Heart right ventricle (tissue), 16 donors: ENCODE measurements around the gene ARID5A. TPM values are rescaled to one million over a fixed set of nuclear protein-coding genes. Genes with fewer than 3 reads are reported as not detected.

Experiments used
- ATAC-seq, 8 donors: fragments of 200-7000 bp; cut with Tn5 transposase; one replicate each; pipeline ENCODE4 v1.9.1; 2020; ENCODE audit warnings: mild to moderate bottlenecking in 8 of 8, moderate library complexity in 8 of 8, moderate number of reproducible peaks in 1 of 8
- DNase-seq, 2 donors: peaks; one replicate each; pipeline ENCODE4 v3.0.0-alpha.2; 2020
- H3K27ac ChIP-seq, 10 donors: fragments of 200-600 bp; sonication (generic) in 2 of 10; one replicate each; pipeline versions ENCODE4 v1.5.0 to v1.8.0; 2020 to 2022; ENCODE audit warnings: mild to moderate bottlenecking in 3 of 10
- H3K27me3 ChIP-seq, 7 donors: fragments of 200-600 bp; one replicate each; pipeline ENCODE4 v1.8.0; 2021 to 2022; ENCODE audit warnings: mild to moderate bottlenecking in 2 of 7
- H3K36me3 ChIP-seq, 9 donors: fragments of 200-600 bp; sonication (generic) in 1 of 9; one replicate each; pipeline versions ENCODE4 v1.5.0 to v1.8.0; 2020 to 2022; ENCODE audit warnings: mild to moderate bottlenecking in 2 of 9
- H3K4me1 ChIP-seq, 9 donors: fragments of 200-600 bp; sonication (generic) in 1 of 9; one replicate each; pipeline versions ENCODE4 v1.5.0 to v1.8.0; 2020 to 2022; ENCODE audit warnings: mild to moderate bottlenecking in 4 of 9
- H3K4me3 ChIP-seq, 10 donors: fragments of 200-600 bp; sonication (generic) in 2 of 10; one replicate each; pipeline versions ENCODE4 v1.5.0 to v1.8.0; 2020 to 2022; ENCODE audit warnings: mild to moderate bottlenecking in 7 of 10, moderate library complexity in 2 of 10
- H3K9me3 ChIP-seq, 11 donors: fragments of 200-600 bp in 10 of 11; sonication (generic) in 2 of 11; one replicate each; pipeline versions ENCODE4 v1.5.0 to v1.8.0; 2013 to 2022; ENCODE audit warnings: mild to moderate bottlenecking in 2 of 11, control low read depth in 1 of 11, moderate library complexity in 1 of 11
- CTCF ChIP-seq, 9 donors: fragments of 200-600 bp; sonication (generic) in 2 of 9; IDR thresholded peaks; one replicate each; pipeline versions ENCODE4 v1.5.0 to v1.8.0; 2021 to 2022; ENCODE audit warnings: antibody characterized with exemption in 9 of 9, mild to moderate bottlenecking in 5 of 9, moderate library complexity in 1 of 9
- WGBS, 2 donors: extraction: QIAGEN DNeasy Blood & Tissue Kit; methylation state at CpG; one replicate each; pipeline ENCODE4 v1.1.7; 2013; ENCODE audit warnings: inconsistent platforms in 1 of 2; 5-methylcytosine and 5-hydroxymethylcytosine counted together
- intact Hi-C, 10 donors: fragments of 100-400 bp; cut with DNase I; formaldehyde crosslinking; loops; one replicate each; pipeline versions ENCODE4 v1.11.1 to v1.14.2; 2022
- polyA plus RNA-seq, 2 donors: library from polyadenylated mRNA; stranded (reverse); fragments of 200-250 nt; gene quantifications; one replicate each; pipeline ENCODE4 v1.2.3, GENCODE V29; 2013
- total RNA-seq, 10 donors: library from RNA; stranded (reverse); fragmentation: NEBNext Ultra II Directional in 3 of 10; extraction: Animal tissue kit (Norgen Biotek cat#: 25700) in 3 of 10; gene quantifications; one replicate each; pipeline versions ENCODE4 v1.2.1 to v1.2.4, GENCODE V29; 2021 to 2023
- donor health status: Arrhythmogenic right ventricular cardiomyopathy.
- donor health status: ischemic (EF 13 %, LVEDD 7.1; RV severe dilation, severe dysfunction).
- donor health status: healthy with polysubstance abuse.
- donor health status: DM: no; HTN: yes; CAD: no.
- donor health status: DM: no; HTN: no; CAD: no.
- donor health status: ischemic (EF 25% LVEDD 6.9; RV normal size, moderate dysfunction).
- donor health status: ischemic (EF 25% LVEDD 5.7; RV mildly dilated, moderate dysfunction).
- donor health status: healthy.
- donor health status: DM: yes; HTN: yes; CAD: no.
- donor health status: Ischemic cardiomyopathy.
- donor health status: ischemic (EF 35%, LVEDD 5.7; RV mildly dilated, moderate dysfunction).
- donor health status: nonischemic (EF 11% LVEDD 7.7; RV severe dilation, severe dysfunction).
- donor health status: DM: yes; HTN: yes; CAD: no.
- donor health status: PGD.
- donor health status: ischemic (EF 29% LVEDD 5.4; RV normal size, mild dysfunction).
- donor health status: nonischemic (EF 23%, LVEDD 6.1; RV moderate dilation, normal function).

Gene ARID5A
- total and polyA plus RNA-seq, 12 donors: 12.0 to 121 (median 41.1) TPM

- Histone ChIP-seq H3K27ac (peak overlapping the region in 3 of 10 donors; percentile 5 to 41 (median 39)), H3K36me3 (no peaks in the 10 kb centered on the region), H3K4me1 (peaks cover 0 to 35% (median 17%) of the 10 kb centered on the region in 9 donors), H3K4me3 (no peak overlapping the region), H3K27me3 (peaks cover 0 to 22% (median 12%) of the 10 kb centered on the region in 7 donors), H3K9me3 (no peaks in the 10 kb centered on the region)
- no peak for TF ChIP-seq CTCF (IDR thresholded peaks at IDR 0.05)
- intact Hi-C loops: loop anchor here in 4 of 10 donors (10.0 kb wide), 2 partner anchors 197 to 367 kb away; partner anchors contain the start of genes SNRNP200 (in 4 of the 4) and ASTL (in 1 of the 4)
- peak in 6 of 8 donors; percentile 6 to 68 (median 44) for ATAC-seq
- no peak for DNase-seq
- WGBS, 2 donors: 57 to 66% methylated on average over 2 of the region's 2 CpGs
These were observed 35.1 kb upstream of the ARID5A start for GRCh38 chr2:96501471-96501874.

GRCh38 chr2:96501886-96502810 is 34.4 kb upstream of the ARID5A start:
- peaks cover 0 to 35% (median 17%) of the 10 kb centered on the region in 9 donors for H3K4me1 ChIP-seq
- DNase-seq: no peak
- intact Hi-C loops: loop anchor here in 4 of 10 donors (10.0 kb wide), 2 partner anchors 197 to 367 kb away; partner anchors contain the start of genes SNRNP200 (in 4 of the 4) and ASTL (in 1 of the 4)

GRCh38 chr2:96502891-96503636 is 33.5 kb upstream of the ARID5A start:
- Histone ChIP-seq H3K4me3 (no peak overlapping the region), H3K36me3 (no peaks in the 10 kb centered on the region), H3K9me3 (no peaks in the 10 kb centered on the region), H3K27ac (no peak overlapping the region), H3K4me1 (peaks cover under 1 to 41% (median 23%) of the 10 kb centered on the region in 9 donors), H3K27me3 (peaks cover 0 to 22% (median 12%) of the 10 kb centered on the region in 7 donors)
- DNase-seq (no peak), ATAC-seq (peak in 1 of 8 donors; percentile 9)
- intact Hi-C loops: loop anchor here in 4 of 10 donors (10.0 kb wide), 2 partner anchors 198 to 368 kb away; partner anchors contain the start of genes SNRNP200 (in 4 of the 4) and ASTL (in 1 of the 4)
- TF ChIP-seq CTCF (IDR thresholded peaks at IDR 0.05): no peak
- 71 to 83% methylated on average over 13 of the region's 13 CpGs for WGBS, 2 donors

More at GRCh38 chr2:96501886-96502810, 34.4 kb upstream of the ARID5A start:
- H3K36me3 ChIP-seq: no peaks in the 10 kb centered on the region
- TF ChIP-seq CTCF (IDR thresholded peaks at IDR 0.05): no peak
- WGBS, 2 donors: 86 to 93% methylated on average over 16 of the region's 16 CpGs
- ATAC-seq: peak in 1 of 8 donors; percentile 10
- no peaks in the 10 kb centered on the region for H3K9me3 ChIP-seq
- peaks cover 0 to 22% (median 12%) of the 10 kb centered on the region in 7 donors for H3K27me3 ChIP-seq
- H3K4me3 ChIP-seq: no peak overlapping the region
- peak overlapping the region in 4 of 10 donors; percentile 5 to 41 (median 32) for H3K27ac ChIP-seq
